K562 (cell line): ENCODE data around the gene PGPEP1. TPM values are rescaled to one million over a fixed set of nuclear protein-coding genes. Genes with fewer than 3 reads are reported as not detected.

Source experiments
- ATF7 ChIP-seq: fragments of 450-650 bp; IDR thresholded peaks from 2 replicates; pipeline ENCODE4 v1.7.1; 2014; ENCODE audit warnings: mild to moderate bottlenecking, moderate library complexity
- BACH1 ChIP-seq: fragments of 200-800 bp; sonication (Bioruptor generic); IDR thresholded peaks from 2 replicates; pipeline ENCODE4 v1.6.1; 2016; ENCODE audit warnings: missing genetic modification characterization, missing compliant biosample characterization
- E2F3 ChIP-seq: fragments of 250-450 bp; sonication (Bioruptor Pico); IDR thresholded peaks from 2 replicates; pipeline ENCODE4 v1.4.0; 2020; ENCODE audit warnings: mild to moderate bottlenecking
- GATA2 ChIP-seq: sonication (generic); formaldehyde crosslinking; IDR thresholded peaks from 2 replicates; pipeline ENCODE4 v1.4.0; 2020; ENCODE audit warnings: mild to moderate bottlenecking, missing genetic modification reagents
- KLF1 ChIP-seq: fragments of 450-650 bp; IDR thresholded peaks from 2 replicates; pipeline ENCODE4 v1.6.1; 2016; ENCODE audit warnings: missing genetic modification characterization, missing compliant biosample characterization
- NR2C1 ChIP-seq, 2 experiments: fragments of 450-650 bp; IDR thresholded peaks; 2 replicates each; pipeline ENCODE4 v1.6.1; 2017; ENCODE audit warnings: mild to moderate bottlenecking in 2 of 2, antibody characterized with exemption in 1 of 2, inconsistent platforms in 1 of 2, missing compliant biosample characterization in 1 of 2, missing genetic modification characterization in 1 of 2
- NR2C2 ChIP-seq, 2 experiments: fragments of 200-800 bp in 1 of 2; sonication (Bioruptor generic) in 1 of 2; sonication (generic) in 1 of 2; formaldehyde crosslinking in 1 of 2; IDR thresholded peaks; 2 replicates each; pipeline versions ENCODE4 v1.6.1 to v1.8.0; 2016 to 2022; ENCODE audit warnings: mild to moderate bottlenecking in 1 of 2, missing compliant biosample characterization in 1 of 2, missing genetic modification characterization in 1 of 2, missing genetic modification reagents in 1 of 2
- NR2F6 ChIP-seq: fragments of 450-650 bp; formaldehyde crosslinking; IDR thresholded peaks from 2 replicates; pipeline ENCODE4 v1.4.0; 2020; ENCODE audit warnings: mild to moderate bottlenecking
- OTX1 ChIP-seq: fragments of 450-650 bp; formaldehyde crosslinking; IDR thresholded peaks from 2 replicates; pipeline ENCODE4 v1.4.0; 2022; ENCODE audit warnings: mild to moderate bottlenecking
- PCBP1 ChIP-seq: fragments of 200-400 bp; formaldehyde crosslinking; IDR thresholded peaks from 2 replicates; pipeline ENCODE4 v1.6.1; 2018; ENCODE audit warnings: mild to moderate bottlenecking, low read depth, low read length; ENCODE audit not compliant: poor library complexity, severe bottlenecking
- POU5F1 ChIP-seq: fragments of 150-350 bp; IDR thresholded peaks from 2 replicates; pipeline ENCODE4 v1.6.1; 2014; ENCODE audit warnings: borderline replicate concordance, low read length, low read depth, mild to moderate bottlenecking; ENCODE audit not compliant: partially characterized antibody
- STAT5B ChIP-seq: fragments of 250-450 bp; sonication (Bioruptor Pico); IDR thresholded peaks from 2 replicates; pipeline ENCODE4 v1.8.0; 2021; ENCODE audit warnings: mild to moderate bottlenecking, inconsistent platforms
- USF2 ChIP-seq: sonication (generic); formaldehyde crosslinking; IDR thresholded peaks from 2 replicates; pipeline ENCODE4 v1.5.0; 2020; ENCODE audit warnings: missing genetic modification reagents
- ZBTB17 ChIP-seq: fragments of 450-650 bp; formaldehyde crosslinking; IDR thresholded peaks from 2 replicates; pipeline ENCODE4 v1.4.0; 2020; ENCODE audit warnings: mild to moderate bottlenecking
- ZBTB34 ChIP-seq: fragments of 250-450 bp; sonication (Bioruptor Pico); IDR thresholded peaks from 2 replicates; pipeline ENCODE4 v1.8.0; 2021; ENCODE audit warnings: mild to moderate bottlenecking, moderate library complexity
- ZMIZ1 ChIP-seq, 2 experiments: fragments of 150-350 bp in 1 of 2; IDR thresholded peaks; 2 replicates each; pipeline ENCODE4 v1.6.1; 2012 to 2016; ENCODE audit warnings: low read depth in 2 of 2, low read length in 2 of 2, mild to moderate bottlenecking in 1 of 2, moderate library complexity in 1 of 2
- ZNF140 ChIP-seq: fragments of 250-450 bp; sonication (Bioruptor Pico); IDR thresholded peaks from 2 replicates; pipeline ENCODE4 v1.8.0; 2021; ENCODE audit warnings: moderate library complexity, mild to moderate bottlenecking, inconsistent platforms
- ZNF561 ChIP-seq: fragments of 450-650 bp; formaldehyde crosslinking; conservative IDR thresholded peaks from 2 replicates; pipeline ENCODE4 v1.4.0; 2020; ENCODE audit warnings: mild to moderate bottlenecking, moderate library complexity
- ZNF589 ChIP-seq: fragments of 200-800 bp; sonication (Bioruptor generic); IDR thresholded peaks from 2 replicates; pipeline ENCODE4 v1.6.1; 2016; ENCODE audit warnings: low read depth, missing genetic modification characterization, missing compliant biosample characterization
- polyA plus RNA-seq, 8 experiments: library from polyadenylated mRNA; depleted of rRNA in 4 of 8; stranded (reverse) in 5 of 8; unstranded in 3 of 8; fragments of >200 nt; fragmentation: Nextera tagmentation in 2 of 8; fragmentation: Illumina TruSeq in 1 of 8; extraction: Ambion mirVana in 2 of 8; extraction: Trizol in 1 of 8; gene quantifications; 2 replicates each; pipeline versions ENCODE4 v1.2.1 to v1.2.3, GENCODE V29; 2011 to 2014; ENCODE audit warnings: inconsistent platforms in 1 of 8, missing spikeins in 1 of 8
- total RNA-seq, 7 experiments: library from RNA; depleted of rRNA in 6 of 7; stranded (reverse); fragments of >200 nt in 6 of 7; fragmentation: Illumina TruSeq in 2 of 7; extraction: Trizol in 2 of 7; gene quantifications; 2 replicates each; pipeline versions ENCODE4 v1.2.1 to v1.2.3, GENCODE V29; 2011 to 2021; ENCODE audit warnings: low replicate concordance in 1 of 7
- TF ChIP-seq, protein P1 (sequence below): conservative IDR thresholded peaks from 2 replicates; pipeline ENCODE4 v1.6.1; 2011; ENCODE audit warnings: low read depth, mild to moderate bottlenecking, low read length; ENCODE audit not compliant: control insufficient read depth

Gene PGPEP1
- total and polyA plus RNA-seq, 9 of the 15 experiments (the other 6 are each of a cell fraction or from before 2014, with no cell fraction given), result 10.0 to 69.6 (median 33.5) TPM

- TF ChIP-seq USF2 (CRISPR knock-in tag) (no peak), POU5F1 (no peak), ZNF589 (CRISPR knock-in tag) (0 out of 2 replicates have a peak, but pooled peaks have one; percentile 46), NR2C1 (IDR thresholded peaks at IDR 0.05) (no peak), NR2C1 (tag; IDR thresholded peaks at IDR 0.05) (no peak), ATF7 (no peak), ZNF561 (CRISPR knock-in tag) (no peak), ZMIZ1 (IDR thresholded peaks at IDR 0.05; ENCODE audit: low read depth in 2 of 2, low read length in 2 of 2) (peak in 1 of 2 experiments; percentile 52; a peak in 1 of 4 replicates), ZBTB17 (0 out of 2 replicates have a peak, but pooled peaks have one; percentile 59), ZBTB34 (CRISPR knock-in tag) (no peak), PCBP1 (no peak), STAT5B (no peak), KLF1 (tag) (no peak), NR2C2 (CRISPR knock-in tag; IDR thresholded peaks at IDR 0.05) (0 out of 2 replicates have a peak, but pooled peaks have one; percentile 31), NR2C2 (tag; IDR thresholded peaks at IDR 0.05) (no peak), BACH1 (tag) (no peak), E2F3 (CRISPR knock-in tag) (no peak), OTX1 (CRISPR knock-in tag) (peak; percentile 79; the same call in 1 of the 2 replicates), NR2F6 (CRISPR knock-in tag) (peak; percentile 24; the same call in 1 of the 2 replicates), ZNF140 (no peak), GATA2 (CRISPR knock-in tag) (no peak)
- TF ChIP-seq, protein P1, sequence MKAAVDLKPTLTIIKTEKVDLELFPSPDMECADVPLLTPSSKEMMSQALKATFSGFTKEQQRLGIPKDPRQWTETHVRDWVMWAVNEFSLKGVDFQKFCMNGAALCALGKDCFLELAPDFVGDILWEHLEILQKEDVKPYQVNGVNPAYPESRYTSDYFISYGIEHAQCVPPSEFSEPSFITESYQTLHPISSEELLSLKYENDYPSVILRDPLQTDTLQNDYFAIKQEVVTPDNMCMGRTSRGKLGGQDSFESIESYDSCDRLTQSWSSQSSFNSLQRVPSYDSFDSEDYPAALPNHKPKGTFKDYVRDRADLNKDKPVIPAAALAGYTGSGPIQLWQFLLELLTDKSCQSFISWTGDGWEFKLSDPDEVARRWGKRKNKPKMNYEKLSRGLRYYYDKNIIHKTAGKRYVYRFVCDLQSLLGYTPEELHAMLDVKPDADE, result no peak
Observed at GRCh38 chr19:18390065-18390907, 49.9 kb downstream of the PGPEP1 start (continued).
